HCT116 (cell line): ENCODE results near the gene PRKAG2. TPM values are rescaled to one million over a fixed set of nuclear protein-coding genes. Genes with fewer than 3 reads are reported as not detected.

Source experiments
- ATAC-seq: fragments of 200-7000 bp; cut with Tn5 transposase; 2 replicates; pipeline ENCODE4 v1.9.1; 2020; ENCODE audit warnings: mild to moderate bottlenecking, moderate library complexity
- BruUV-seq: library from RNA; stranded (reverse); fragments of 400-500 nt; replicated peaks from 2 replicates; lab custom pipeline; 2021; lab: Mats Ljungman, UMichigan
- CTCF ChIA-PET: fragments of 300-600 bp; sonication (Branson Sonifier 250); formaldehyde crosslinking; loops from one replicate; lab custom pipeline; 2021; ENCODE audit warnings: antibody characterized with exemption; lab: Charles Lee
- POLR2A ChIA-PET: fragments of 300-600, 350-600 bp; sonication (Branson Sonifier 250); formaldehyde crosslinking; loops from one replicate; lab custom pipeline; 2021; ENCODE audit warnings: antibody characterized with exemption; lab: Charles Lee
- RAD21 ChIA-PET, 2 experiments: fragments of 300-600 bp; sonication (Branson Sonifier 250); formaldehyde crosslinking; loops; one replicate each; lab custom pipeline; 2023; ENCODE audit warnings: low total read pairs in 2 of 2; ENCODE audit not compliant: uncharacterized antibody in 2 of 2, unreplicated experiment in 2 of 2, low non-redundant PET in 1 of 2; lab: Charles Lee
- DNase-seq: peaks from one replicate; pipeline ENCODE4 v3.0.0-alpha.2; 2010; ENCODE audit warnings: low read depth, low spot score
- H2AFZ ChIP-seq: fragments of 200-600 bp; shearing (Covaris generic), sonication (generic); 2 replicates; pipeline ENCODE4 v1.6.1; 2017; ENCODE audit warnings: low read depth, mixed run types, mixed read lengths, antibody characterized with exemption, low read length; ENCODE audit not compliant: poor library complexity, severe bottlenecking
- H3K27ac ChIP-seq: 2 replicates; pipeline ENCODE4 v1.5.1; 2012; ENCODE audit warnings: low read depth, low read length
- H3K27me3 ChIP-seq: fragments of 200-600 bp; sonication (generic); 2 replicates; pipeline ENCODE4 v1.6.1; 2016; ENCODE audit warnings: mixed run types, low read length, mixed read lengths; ENCODE audit not compliant: insufficient read depth
- H3K36me3 ChIP-seq, 2 experiments: fragments of 200-500 bp in 1 of 2; fragments of 200-600 bp in 1 of 2; sonication (Bioruptor generic) in 1 of 2; sonication (generic) in 1 of 2; 2 replicates each; pipeline versions ENCODE4 v1.5.1 to v1.6.1; 2014 to 2016; ENCODE audit warnings: low read length in 2 of 2, inconsistent platforms in 1 of 2, mixed read lengths in 1 of 2, mixed run types in 1 of 2; ENCODE audit not compliant: insufficient read depth in 2 of 2, control insufficient read depth in 1 of 2
- H3K4me1 ChIP-seq, 2 experiments: fragments of 200-600 bp in 1 of 2; sonication (generic) in 1 of 2; 2 replicates each; pipeline versions ENCODE4 v1.5.1 to v1.6.1; 2012 to 2017; ENCODE audit warnings: low read length in 2 of 2, inconsistent platforms in 1 of 2, mild to moderate bottlenecking in 1 of 2, mixed read lengths in 1 of 2, mixed run types in 1 of 2, moderate library complexity in 1 of 2; ENCODE audit not compliant: insufficient read depth in 2 of 2, control insufficient read depth in 1 of 2
- H3K4me2 ChIP-seq: fragments of 200-600 bp; sonication (generic); 2 replicates; pipeline ENCODE4 v1.6.1; 2017; ENCODE audit warnings: mixed run types, low read length, mixed read lengths
- H3K4me3 ChIP-seq, 2 experiments: fragments of 200-600 bp in 1 of 2; sonication (generic) in 1 of 2; replicated peaks in 1 of 2; 2 replicates each; pipeline ENCODE4 v1.5.1; 2011 to 2016; ENCODE audit warnings: low read length in 2 of 2, control low read depth in 1 of 2, low read depth in 1 of 2, mild to moderate bottlenecking in 1 of 2, mixed read lengths in 1 of 2, mixed run types in 1 of 2
- H3K79me2 ChIP-seq: fragments of 200-600 bp; sonication (generic); 2 replicates; pipeline ENCODE4 v1.6.1; 2017; ENCODE audit warnings: mild to moderate bottlenecking, mixed run types, low read length, moderate library complexity, mixed read lengths; ENCODE audit not compliant: insufficient read depth
- H3K9ac ChIP-seq: fragments of 200-600 bp; sonication (generic); 2 replicates; pipeline ENCODE4 v1.6.1; 2016; ENCODE audit warnings: low read length, mixed read lengths
- H3K9me2 ChIP-seq: fragments of 200-600 bp; sonication (generic), shearing (Covaris generic); 2 replicates; pipeline ENCODE4 v1.6.1; 2017; ENCODE audit warnings: mixed run types, mild to moderate bottlenecking, moderate library complexity; ENCODE audit not compliant: insufficient read depth
- H3K9me3 ChIP-seq, 2 experiments: fragments of 200-500 bp in 1 of 2; fragments of 200-600 bp in 1 of 2; sonication (Bioruptor generic) in 1 of 2; sonication (generic) in 1 of 2; 2 replicates each; pipeline ENCODE4 v1.6.1; 2014 to 2017; ENCODE audit warnings: low read length in 2 of 2, mixed read lengths in 2 of 2, inconsistent platforms in 1 of 2, low read depth in 1 of 2, mild to moderate bottlenecking in 1 of 2, mixed run types in 1 of 2, moderate library complexity in 1 of 2; ENCODE audit not compliant: control insufficient read depth in 1 of 2, insufficient read depth in 1 of 2
- H4K20me1 ChIP-seq: fragments of 200-600 bp; sonication (generic), shearing (Covaris generic); 2 replicates; pipeline ENCODE4 v1.6.1; 2017; ENCODE audit warnings: mixed run types, mild to moderate bottlenecking, moderate library complexity; ENCODE audit not compliant: insufficient read depth
- CBX3 ChIP-seq: IDR thresholded peaks from 2 replicates; pipeline ENCODE4 v1.6.1; 2012; ENCODE audit warnings: low read depth
- EGR1 ChIP-seq: IDR thresholded peaks from 2 replicates; pipeline ENCODE4 v1.6.1; 2012; ENCODE audit warnings: low read depth
- EZH2 ChIP-seq: fragments of 200-600 bp; sonication (generic); IDR thresholded peaks from 2 replicates; pipeline ENCODE4 v1.6.1; 2017; ENCODE audit warnings: antibody characterized with exemption, mixed run types
- FOSL1 ChIP-seq: IDR thresholded peaks from 2 replicates; pipeline ENCODE4 v1.6.1; 2012; ENCODE audit warnings: low read depth
- JUND ChIP-seq: IDR thresholded peaks from 2 replicates; pipeline ENCODE4 v1.6.1; 2012
- POLR2AphosphoS5 ChIP-seq: IDR thresholded peaks from 2 replicates; pipeline ENCODE4 v1.6.1; 2011; ENCODE audit warnings: mild to moderate bottlenecking, low read depth, low read length, moderate library complexity
- TCF7L2 ChIP-seq: IDR thresholded peaks from 2 replicates; pipeline ENCODE4 v1.7.0; 2011; ENCODE audit warnings: borderline replicate concordance, inconsistent platforms; ENCODE audit not compliant: insufficient read depth, insufficient read length; ENCODE audit errors: extremely low read depth
- ZFX ChIP-seq: fragments of 450-650 bp; IDR thresholded peaks from 2 replicates; pipeline ENCODE4 v1.6.1; 2017
- ZNF274 ChIP-seq: fragments of 200-500 bp; sonication (Bioruptor generic); IDR thresholded peaks from 2 replicates; pipeline ENCODE4 v1.6.1; 2014; ENCODE audit warnings: mild to moderate bottlenecking, low read depth, low read length, inconsistent platforms
- intact Hi-C: fragments of 100-400 bp; cut with micrococcal nuclease; formaldehyde crosslinking; loops from 2 replicates; pipeline ENCODE4 v1.10.0; 2022
- total RNA-seq: library from RNA; stranded (reverse); gene quantifications from one replicate; pipeline ENCODE4 v1.2.1, GENCODE V29; 2021; ENCODE audit not compliant: unreplicated experiment
- TF ChIP-seq, protein P1 (sequence below): IDR thresholded peaks from 2 replicates; pipeline ENCODE4 v1.6.1; 2012
- TF ChIP-seq, protein P2 (sequence below): IDR thresholded peaks from 2 replicates; pipeline ENCODE4 v1.6.1; 2012

The PRKAG2 gene
- total RNA-seq, 1 experiment from 2014 or later, result 23.6 TPM

DNA sequence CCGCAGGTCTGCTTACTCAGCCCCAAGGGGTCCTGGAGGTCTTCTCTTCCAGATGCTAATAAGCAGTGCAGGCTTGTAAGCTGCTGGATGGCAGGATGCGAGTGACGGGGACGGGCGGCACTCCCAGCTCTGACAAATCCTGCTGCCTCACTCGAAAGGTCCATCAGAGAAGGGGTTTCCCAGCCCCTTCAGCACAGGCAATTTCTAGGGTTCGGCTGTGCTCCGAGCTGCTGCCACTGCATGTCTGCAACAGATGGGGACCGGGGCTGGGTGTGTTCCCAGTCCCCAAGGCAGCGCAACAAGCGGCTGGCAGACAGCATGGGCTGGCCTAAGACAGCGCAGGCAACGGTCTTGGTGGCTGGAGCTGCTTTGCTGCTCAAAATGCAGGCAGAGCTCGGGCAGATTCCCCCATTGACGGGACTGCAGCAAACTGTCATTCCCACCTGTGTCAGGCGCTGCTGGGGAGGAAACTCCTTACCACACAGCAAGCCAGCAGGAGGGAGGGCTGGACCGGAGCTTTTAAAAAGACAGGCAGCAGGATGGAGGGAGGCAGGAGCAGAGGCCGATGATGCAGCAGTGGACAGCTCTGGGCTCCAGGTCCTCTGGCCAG lies 62.4 kb downstream of the PRKAG2 start:
- RAD21 ChIA-PET, result no interaction called here
- Histone ChIP-seq H4K20me1 (no peaks in the 10 kb centered on the region), H3K4me1 (peaks cover 0 to 7% of the 10 kb centered on the region in 2 experiments; a peak in 2 of 4 replicates), H3K4me2 (no peak overlapping the region), H3K9ac (no peak overlapping the region), H3K27ac (no peak overlapping the region), H3K9me3 (no peaks in the 10 kb centered on the region), H3K4me3 (no peak overlapping the region), H3K9me2 (no peaks in the 10 kb centered on the region), H3K27me3 (no peaks in the 10 kb centered on the region), H2AFZ (no peak overlapping the region), H3K79me2 (no peaks in the 10 kb centered on the region), H3K36me3 (no peaks in the 10 kb centered on the region)
- intact Hi-C loops, result no loop called here
- ATAC-seq, result no peak
- CTCF ChIA-PET, result interaction anchor here (0.7 kb wide), 1 partner anchor 32 kb away, joined by 3 read pairs; no protein-coding TSS in a partner anchor
- DNase-seq, result no peak
- TF ChIP-seq POLR2AphosphoS5, result no peak
- TF ChIP-seq ZFX, result no peak
- TF ChIP-seq JUND, result no peak
- TF ChIP-seq EZH2, result no peak
- TF ChIP-seq FOSL1, result no peak
- TF ChIP-seq, protein P1, sequence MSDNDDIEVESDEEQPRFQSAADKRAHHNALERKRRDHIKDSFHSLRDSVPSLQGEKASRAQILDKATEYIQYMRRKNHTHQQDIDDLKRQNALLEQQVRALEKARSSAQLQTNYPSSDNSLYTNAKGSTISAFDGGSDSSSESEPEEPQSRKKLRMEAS, result no peak
- no peak for TF ChIP-seq EGR1
- TF ChIP-seq, protein P2, sequence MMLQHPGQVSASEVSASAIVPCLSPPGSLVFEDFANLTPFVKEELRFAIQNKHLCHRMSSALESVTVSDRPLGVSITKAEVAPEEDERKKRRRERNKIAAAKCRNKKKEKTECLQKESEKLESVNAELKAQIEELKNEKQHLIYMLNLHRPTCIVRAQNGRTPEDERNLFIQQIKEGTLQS, result no peak
- no peak for TF ChIP-seq ZNF274
- no peak for TF ChIP-seq TCF7L2
- no peak for TF ChIP-seq CBX3
- TF ChIP-seq, all 23 proteins: peak for 0
- POLR2A ChIA-PET, result no interaction called here
- no TSS peak for BruUV-seq
